SH-SY5Y (cell line): ENCODE measurements around the gene SDHD.

ENCODE experiments used
- GATA2 ChIP-seq: IDR thresholded peaks from 2 replicates; pipeline ENCODE4 v1.6.1; 2011; ENCODE audit warnings: mild to moderate bottlenecking, low read depth, low read length
- GATA3 ChIP-seq: IDR thresholded peaks from 2 replicates; pipeline ENCODE4 v1.6.1; 2011; ENCODE audit warnings: low read depth, mild to moderate bottlenecking, low read length, moderate library complexity

GRCh38 chr11:112085822-112086421 lies 751 bp upstream of the SDHD start:
- no peak for TF ChIP-seq GATA2
- no peak for TF ChIP-seq GATA3
